Upper lobe of left lung (tissue), 4 donors: ENCODE data around the gene TIMP4.

ENCODE experiments used
- EP300 ChIP-seq, 4 donors: sonication (generic); formaldehyde crosslinking; IDR thresholded peaks; one replicate each; pipeline ENCODE4 v1.5.1; 2017; ENCODE audit warnings: antibody characterized with exemption in 4 of 4, control low read depth in 2 of 4
- TF ChIP-seq, protein P1 (sequence below), 6 experiments: fragments of 450-650 bp in 4 of 6; fragments of 200-600 bp in 2 of 6; sonication (generic) in 2 of 6; IDR thresholded peaks; one replicate each; pipeline ENCODE4 v1.5.1; 2016 to 2019; ENCODE audit warnings: antibody characterized with exemption in 6 of 6

DNA sequence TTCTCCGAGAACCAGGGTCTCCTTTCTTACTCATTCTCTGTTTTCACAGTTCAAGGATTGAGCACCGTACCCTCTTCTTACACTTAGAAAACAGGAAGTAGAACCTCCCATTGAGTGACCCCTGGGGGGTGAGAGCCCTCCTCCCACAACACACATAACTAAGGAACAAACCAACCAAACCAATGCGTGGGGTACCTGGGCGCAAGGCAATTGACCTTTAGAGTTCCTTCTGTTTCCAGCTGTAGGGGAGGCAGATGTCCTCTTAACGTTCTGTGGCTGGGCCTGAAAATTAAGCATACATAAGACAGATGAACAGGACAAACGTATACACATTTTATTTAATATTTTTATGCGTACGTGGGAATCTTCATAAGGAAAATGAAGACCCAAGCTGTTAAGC lies 33.5 kb upstream of the TIMP4 start:
- TF ChIP-seq EP300 (IDR thresholded peaks at IDR 0.05) = no peak
- TF ChIP-seq, protein P1, sequence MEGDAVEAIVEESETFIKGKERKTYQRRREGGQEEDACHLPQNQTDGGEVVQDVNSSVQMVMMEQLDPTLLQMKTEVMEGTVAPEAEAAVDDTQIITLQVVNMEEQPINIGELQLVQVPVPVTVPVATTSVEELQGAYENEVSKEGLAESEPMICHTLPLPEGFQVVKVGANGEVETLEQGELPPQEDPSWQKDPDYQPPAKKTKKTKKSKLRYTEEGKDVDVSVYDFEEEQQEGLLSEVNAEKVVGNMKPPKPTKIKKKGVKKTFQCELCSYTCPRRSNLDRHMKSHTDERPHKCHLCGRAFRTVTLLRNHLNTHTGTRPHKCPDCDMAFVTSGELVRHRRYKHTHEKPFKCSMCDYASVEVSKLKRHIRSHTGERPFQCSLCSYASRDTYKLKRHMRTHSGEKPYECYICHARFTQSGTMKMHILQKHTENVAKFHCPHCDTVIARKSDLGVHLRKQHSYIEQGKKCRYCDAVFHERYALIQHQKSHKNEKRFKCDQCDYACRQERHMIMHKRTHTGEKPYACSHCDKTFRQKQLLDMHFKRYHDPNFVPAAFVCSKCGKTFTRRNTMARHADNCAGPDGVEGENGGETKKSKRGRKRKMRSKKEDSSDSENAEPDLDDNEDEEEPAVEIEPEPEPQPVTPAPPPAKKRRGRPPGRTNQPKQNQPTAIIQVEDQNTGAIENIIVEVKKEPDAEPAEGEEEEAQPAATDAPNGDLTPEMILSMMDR (IDR thresholded peaks at IDR 0.05) = no peak
